ENCODE measurements around the gene FAM135A. TPM values are rescaled to one million over a fixed set of nuclear protein-coding genes. Genes with fewer than 3 reads are reported as not detected.
A peak's percentile ranks its signal among the peaks of the same experiment; 100 is the strongest.

The FAM135A gene
- polyA plus RNA-seq, 2 of the 4 experiments (the other 2 are of a cell fraction): 11.3 to 33.6 TPM

GRCh38 chr6:70369332-70369950 is 43.9 kb upstream of the FAM135A start:
- no peak overlapping the region for H3K4me3 ChIP-seq
- ChIA-PET POLR2A (interaction anchor here (0.7 to 1.0 kb wide), 3 partner anchors 44 to 299 kb away, joined by 3 to 8 read pairs (median 4); partner anchors contain the start of genes FAM135A and SMAP1), CTCF (interaction anchor here (0.7 to 5.8 kb wide), 33 partner anchors 11 to 601 kb away, joined by 3 to 82 read pairs (median 6); partner anchors contain the start of genes FAM135A, SDHAF4 and SMAP1)
- no peak for FAIRE-seq
- TF ChIP-seq NR3C1 (IDR thresholded peaks at IDR 0.05) (no peak), HOXA7 (CRISPR knock-in tag; IDR thresholded peaks at IDR 0.05) (no peak), BHLHE40 (IDR thresholded peaks at IDR 0.05; ENCODE audit: low read depth, low read length) (no peak), SMC3 (IDR thresholded peaks at IDR 0.05) (peak; percentile 73), RAD21 (conservative IDR thresholded peaks at IDR 0.05 in 1 of 2, IDR thresholded peaks at IDR 0.05 in 1 of 2) (peak; percentile 74 to 79), ESRRA (IDR thresholded peaks at IDR 0.05; ENCODE audit: borderline replicate concordance, low read length) (no peak), CTCF (IDR thresholded peaks at IDR 0.05) (peak; percentile 68), CHD4 (IDR thresholded peaks at IDR 0.05; ENCODE audit: borderline replicate concordance) (no peak)
- peak; percentile 80 to 89 for ATAC-seq
- H3K27ac ChIP-seq: peak overlapping the region in 1 of 2 experiments; percentile 4; a peak in 1 of 6 replicates
- H3K4me2 ChIP-seq: no peak overlapping the region
- H3K4me1 ChIP-seq: peaks cover 18% of the 10 kb centered on the region
- H3K9me3 ChIP-seq: no peaks in the 10 kb centered on the region
- DNase-seq (ENCODE audit: low read depth in 1 of 2, low spot score in 1 of 2): peak; percentile 40 to 62
- 15% methylated on average over 5 of the region's 5 CpGs for WGBS (ENCODE audit: missing lambda C conversion rate)

- no peak for TF ChIP-seq HDAC2 (IDR thresholded peaks at IDR 0.05)
- TF ChIP-seq RAD21 (conservative IDR thresholded peaks at IDR 0.05 in 1 of 2, IDR thresholded peaks at IDR 0.05 in 1 of 2): no peak
- no peak for TF ChIP-seq E2F6 (IDR thresholded peaks at IDR 0.05; ENCODE audit: borderline replicate concordance, low read depth)
- no peak for TF ChIP-seq CBX2 (IDR thresholded peaks at IDR 0.05; ENCODE audit: borderline replicate concordance, low read depth)
- no peak for TF ChIP-seq HOXB13 (CRISPR knock-in tag; IDR thresholded peaks at IDR 0.05; ENCODE audit: low read depth)
- no peak for TF ChIP-seq EP300 (IDR thresholded peaks at IDR 0.05)
- TF ChIP-seq POLR2A (IDR thresholded peaks at IDR 0.05; ENCODE audit: low read length): no peak
- TF ChIP-seq RCOR1 (IDR thresholded peaks at IDR 0.05; ENCODE audit: low read depth, low read length): no peak
- TF ChIP-seq GATA3 (IDR thresholded peaks at IDR 0.05; ENCODE audit: borderline replicate concordance): no peak
- TF ChIP-seq RARB (CRISPR knock-in tag; IDR thresholded peaks at IDR 0.05): no peak
- H3K27ac ChIP-seq: no peak overlapping the region; a peak in 1 of 6 replicates
- H3K4me2 ChIP-seq: no peak overlapping the region
- ChIA-PET POLR2A (interaction anchor here (0.6 kb wide), 1 partner anchor 57 kb away, joined by 4 read pairs; no protein-coding TSS in a partner anchor), CTCF (interaction anchor here (0.7 to 4.8 kb wide), 11 partner anchors 12 to 115 kb away, joined by 3 to 42 read pairs (median 5); partner anchors contain the start of gene FAM135A)
- H3K4me3 ChIP-seq: no peak overlapping the region
- no peaks in the 10 kb centered on the region for H3K9me3 ChIP-seq
- no peak for ATAC-seq
- FAIRE-seq: no peak
- WGBS (ENCODE audit: missing lambda C conversion rate): 85% methylated on average over 4 of the region's 4 CpGs
- peaks cover 28% of the 10 kb centered on the region for H3K4me1 ChIP-seq
- no peak for DNase-seq (ENCODE audit: low read depth in 1 of 2, low spot score in 1 of 2)
These were observed 42.8 kb upstream of the FAM135A start for GRCh38 chr6:70370496-70370895.

- POLR2A ChIA-PET: interaction anchor here (1.0 to 1.1 kb wide), 2 partner anchors 27 to 42 kb away, joined by 6 to 9 read pairs; partner anchors contain the start of gene FAM135A
- TF ChIP-seq ZFP36 (IDR thresholded peaks at IDR 0.05; ENCODE audit: borderline replicate concordance, partially characterized antibody) (no peak), CTCF (IDR thresholded peaks at IDR 0.05) (peak; percentile 69), FOXS1 (CRISPR knock-in tag; IDR thresholded peaks at IDR 0.05) (no peak), MYC (IDR thresholded peaks at IDR 0.05; ENCODE audit: borderline replicate concordance, low read length) (no peak), TP53 (CRISPR knock-in tag; IDR thresholded peaks at IDR 0.05) (no peak), EP300 (IDR thresholded peaks at IDR 0.05) (no peak), ATOH8 (CRISPR knock-in tag; IDR thresholded peaks at IDR 0.05; ENCODE audit: low read depth) (no peak), RCOR1 (IDR thresholded peaks at IDR 0.05; ENCODE audit: low read depth, low read length) (no peak), USF2 (IDR thresholded peaks at IDR 0.05) (no peak), CBX2 (IDR thresholded peaks at IDR 0.05; ENCODE audit: borderline replicate concordance, low read depth) (no peak), EHF (CRISPR knock-in tag; IDR thresholded peaks at IDR 0.05) (no peak), SMC3 (IDR thresholded peaks at IDR 0.05) (peak; percentile 73), NFE2L2 (conservative IDR thresholded peaks at IDR 0.05; ENCODE audit: low read length) (no peak)
These were observed 41.7 kb upstream of the FAM135A start for GRCh38 chr6:70371454-70372105.

More at GRCh38 chr6:70371454-70372105, 41.7 kb upstream of the FAM135A start:
- H3K4me1 ChIP-seq: peaks cover 31% of the 10 kb centered on the region
- FAIRE-seq: peak; percentile 70
- H3K27ac ChIP-seq: peak overlapping the region in 1 of 2 experiments; percentile 24; a peak in 1 of 6 replicates
- peak; percentile 27 to 72 for DNase-seq (ENCODE audit: low read depth in 1 of 2, low spot score in 1 of 2)
- CTCF ChIA-PET: interaction anchor here (0.6 to 4.8 kb wide), 17 partner anchors 9 to 297 kb away, joined by 3 to 42 read pairs (median 4); partner anchors contain the start of genes FAM135A and SMAP1
- H3K9me3 ChIP-seq: no peaks in the 10 kb centered on the region
- ATAC-seq: peak in 1 of 2 experiments; percentile 51; a peak in 2 of 6 replicates
- no peak overlapping the region for H3K4me3 ChIP-seq
- WGBS (ENCODE audit: missing lambda C conversion rate): 0% methylated on average over 1 of the region's 1 CpG
- peak overlapping the region; percentile 45; the same call in 2 of the 3 replicates for H3K4me2 ChIP-seq
